GM18505 (cell line): Measurements from ENCODE around the gene TUSC2.

Experiments
- ATAC-seq: cut with Tn5 transposase; IDR thresholded peaks from one replicate; pipeline ENCODE4 v1.9.1; 2021; ENCODE audit not compliant: unreplicated experiment
- POLR2A ChIP-seq: IDR thresholded peaks from 4 replicates; pipeline ENCODE4 v1.6.1; 2011; ENCODE audit warnings: borderline replicate concordance; ENCODE audit not compliant: insufficient read depth, insufficient read length; ENCODE audit errors: extremely low read depth

Gene TUSC2

GRCh38 chr3:50350213-50350526 is 22.1 kb upstream of the TUSC2 start:
- no peak for ATAC-seq
- TF ChIP-seq POLR2A, result no peak

GRCh38 chr3:50347187-50347813 is 19.3 kb upstream of the TUSC2 start:
- no peak for ATAC-seq
- no peak for TF ChIP-seq POLR2A

- TF ChIP-seq POLR2A, result no peak
- ATAC-seq, result no peak
These were observed 17.7 kb upstream of the TUSC2 start, which contains the start of gene ZMYND10 for GRCh38 chr3:50345586-50346234. TSS of gene ZMYND10 (minus strand) at chr3:50345732. CDS start at chr3:50345579, 153 bp downstream.

- no peak for ATAC-seq
- no peak for TF ChIP-seq POLR2A
These were observed 17.0 kb upstream of the TUSC2 start for GRCh38 chr3:50345008-50345407.

- no peak for ATAC-seq
- TF ChIP-seq POLR2A, result no peak
These were observed 15.0 kb upstream of the TUSC2 start for GRCh38 chr3:50342813-50343633.

- no peak for ATAC-seq
- no peak for TF ChIP-seq POLR2A
These were observed 14.1 kb upstream of the TUSC2 start for GRCh38 chr3:50341996-50342650.

- no peak for TF ChIP-seq POLR2A
- no peak for ATAC-seq
These were observed 13.5 kb upstream of the TUSC2 start for GRCh38 chr3:50341537-50341936.

- TF ChIP-seq POLR2A, result peak; percentile 76
- ATAC-seq, result no peak
These were observed 12.7 kb upstream of the TUSC2 start, which contains the start of gene RASSF1 for GRCh38 chr3:50340448-50341329. TSS of gene RASSF1 (minus strand) at chr3:50340836. CDS start at chr3:50340805, 31 bp downstream.

- ATAC-seq, result no peak
- no peak for TF ChIP-seq POLR2A
These were observed 12.1 kb upstream of the TUSC2 start for GRCh38 chr3:50340147-50340447.

- TF ChIP-seq POLR2A, result no peak
- ATAC-seq, result no peak
These were observed 11.6 kb upstream of the TUSC2 start for GRCh38 chr3:50339485-50340146.

- ATAC-seq, result no peak
- no peak for TF ChIP-seq POLR2A
These were observed 10.9 kb upstream of the TUSC2 start for GRCh38 chr3:50338965-50339364.

GRCh38 chr3:50337175-50337861 is 9.3 kb upstream of the TUSC2 start:
- TF ChIP-seq POLR2A, result peak; percentile 76
- ATAC-seq, result peak; percentile 75

GRCh38 chr3:50336452-50337174 is 8.6 kb upstream of the TUSC2 start:
- no peak for TF ChIP-seq POLR2A
- ATAC-seq, result peak; percentile 34
